Measurements from ENCODE around the gene MYH7.
"Not testable (repeated sequence)": the region's sequence is repeated elsewhere in the genome, so short reads cannot be mapped to it uniquely, and the experiment has no call there.

The MYH7 gene

GRCh38 chr14:23468704-23469126 is 33.3 kb upstream of the MYH7 start:
- no peaks in the 10 kb centered on the region for H3K27me3 ChIP-seq (ENCODE audit: insufficient read depth, low read length)
- peak overlapping the region; percentile 79 for H3K27ac ChIP-seq (ENCODE audit: low read depth, low read length)
- peak overlapping the region; percentile 100 for H2AFZ ChIP-seq (ENCODE audit: low read length, unreplicated experiment)
- H3K4me1 ChIP-seq (ENCODE audit: control insufficient read depth, insufficient read depth, low read length, unreplicated experiment) = peaks cover 7% of the 10 kb centered on the region
- peaks cover 11% of the 10 kb centered on the region; the same call in 1 of the 2 replicates for H3K36me3 ChIP-seq (ENCODE audit: insufficient read depth, low read length)
- peaks cover 20% of the 10 kb centered on the region for H3K79me2 ChIP-seq (ENCODE audit: control insufficient read depth, insufficient read depth, low read length, unreplicated experiment)
- peak overlapping the region; percentile 95 for H3K4me3 ChIP-seq (ENCODE audit: low read depth, low read length)

GRCh38 chr14:23465261-23465660 is 29.8 kb upstream of the MYH7 start:
- no peak overlapping the region for H3K4me3 ChIP-seq (ENCODE audit: low read depth, low read length)
- H3K27me3 ChIP-seq (ENCODE audit: insufficient read depth, low read length) = peaks cover 6% of the 10 kb centered on the region; the same call in 1 of the 2 replicates
- H3K36me3 ChIP-seq (ENCODE audit: insufficient read depth, low read length) = no peaks in the 10 kb centered on the region
- peaks cover 7% of the 10 kb centered on the region for H3K79me2 ChIP-seq (ENCODE audit: control insufficient read depth, insufficient read depth, low read length, unreplicated experiment)
- no peak overlapping the region for H3K27ac ChIP-seq (ENCODE audit: low read depth, low read length)
- H3K4me1 ChIP-seq (ENCODE audit: control insufficient read depth, insufficient read depth, low read length, unreplicated experiment) = peaks cover 1% of the 10 kb centered on the region
- H2AFZ ChIP-seq (ENCODE audit: low read length, unreplicated experiment) = no peak overlapping the region

- H3K79me2 ChIP-seq (ENCODE audit: control insufficient read depth, insufficient read depth, low read length, unreplicated experiment) = peaks cover 1% of the 10 kb centered on the region
- H3K27me3 ChIP-seq (ENCODE audit: insufficient read depth, low read length) = peaks cover 7% of the 10 kb centered on the region; the same call in 1 of the 2 replicates
- H2AFZ ChIP-seq (ENCODE audit: low read length, unreplicated experiment) = no peak overlapping the region
- H3K36me3 ChIP-seq (ENCODE audit: insufficient read depth, low read length) = no peaks in the 10 kb centered on the region
- H3K4me3 ChIP-seq (ENCODE audit: low read depth, low read length) = no peak overlapping the region
- H3K4me1 ChIP-seq (ENCODE audit: control insufficient read depth, insufficient read depth, low read length, unreplicated experiment) = no peaks in the 10 kb centered on the region
- H3K27ac ChIP-seq (ENCODE audit: low read depth, low read length) = no peak overlapping the region
Measured at GRCh38 chr14:23464700-23465099, 29.2 kb upstream of the MYH7 start.

GRCh38 chr14:23460960-23461359 is 25.5 kb upstream of the MYH7 start:
- no peaks in the 10 kb centered on the region for H3K36me3 ChIP-seq (ENCODE audit: insufficient read depth, low read length)
- no peaks in the 10 kb centered on the region for H3K4me1 ChIP-seq (ENCODE audit: control insufficient read depth, insufficient read depth, low read length, unreplicated experiment)
- H2AFZ ChIP-seq (ENCODE audit: low read length, unreplicated experiment) = no peak overlapping the region
- no peak overlapping the region for H3K27ac ChIP-seq (ENCODE audit: low read depth, low read length)
- H3K27me3 ChIP-seq (ENCODE audit: insufficient read depth, low read length) = peaks cover 30% of the 10 kb centered on the region
- no peak overlapping the region for H3K4me3 ChIP-seq (ENCODE audit: low read depth, low read length)
- H3K79me2 ChIP-seq (ENCODE audit: control insufficient read depth, insufficient read depth, low read length, unreplicated experiment) = no peaks in the 10 kb centered on the region

- Histone ChIP-seq H3K4me3 (ENCODE audit: low read depth, low read length) (no peak overlapping the region), H3K79me2 (ENCODE audit: control insufficient read depth, insufficient read depth, low read length, unreplicated experiment) (no peaks in the 10 kb centered on the region), H2AFZ (ENCODE audit: low read length, unreplicated experiment) (no peak overlapping the region), H3K36me3 (ENCODE audit: insufficient read depth, low read length) (no peaks in the 10 kb centered on the region), H3K4me1 (ENCODE audit: control insufficient read depth, insufficient read depth, low read length, unreplicated experiment) (no peaks in the 10 kb centered on the region), H3K27ac (ENCODE audit: low read depth, low read length) (no peak overlapping the region), H3K27me3 (ENCODE audit: insufficient read depth, low read length) (peaks cover 46% of the 10 kb centered on the region)
Measured at GRCh38 chr14:23457587-23458445, 22.4 kb upstream of the MYH7 start.

GRCh38 chr14:23456883-23457586 is 21.6 kb upstream of the MYH7 start:
- H3K79me2 ChIP-seq (ENCODE audit: control insufficient read depth, insufficient read depth, low read length, unreplicated experiment); H3K4me1 ChIP-seq (ENCODE audit: control insufficient read depth, insufficient read depth, low read length, unreplicated experiment); H3K36me3 ChIP-seq (ENCODE audit: insufficient read depth, low read length); H2AFZ ChIP-seq (ENCODE audit: low read length, unreplicated experiment); H3K27ac ChIP-seq (ENCODE audit: low read depth, low read length); H3K4me3 ChIP-seq (ENCODE audit: low read depth, low read length): not testable (repeated sequence)
- H3K27me3 ChIP-seq (ENCODE audit: insufficient read depth, low read length) = peaks cover 54% of the 10 kb centered on the region

GRCh38 chr14:23454445-23454856 is 19.0 kb upstream of the MYH7 start:
- H2AFZ ChIP-seq (ENCODE audit: low read length, unreplicated experiment) = no peak overlapping the region
- no peaks in the 10 kb centered on the region for H3K36me3 ChIP-seq (ENCODE audit: insufficient read depth, low read length)
- H3K4me1 ChIP-seq (ENCODE audit: control insufficient read depth, insufficient read depth, low read length, unreplicated experiment) = no peaks in the 10 kb centered on the region
- no peak overlapping the region for H3K27ac ChIP-seq (ENCODE audit: low read depth, low read length)
- no peaks in the 10 kb centered on the region for H3K79me2 ChIP-seq (ENCODE audit: control insufficient read depth, insufficient read depth, low read length, unreplicated experiment)
- no peak overlapping the region for H3K4me3 ChIP-seq (ENCODE audit: low read depth, low read length)
- H3K27me3 ChIP-seq (ENCODE audit: insufficient read depth, low read length) = peaks cover 69% of the 10 kb centered on the region

GRCh38 chr14:23452237-23452636 is 16.8 kb upstream of the MYH7 start:
- H3K4me3 ChIP-seq (ENCODE audit: low read depth, low read length) = no peak overlapping the region
- peaks cover 62% of the 10 kb centered on the region for H3K27me3 ChIP-seq (ENCODE audit: insufficient read depth, low read length)
- no peaks in the 10 kb centered on the region for H3K4me1 ChIP-seq (ENCODE audit: control insufficient read depth, insufficient read depth, low read length, unreplicated experiment)
- H2AFZ ChIP-seq (ENCODE audit: low read length, unreplicated experiment) = no peak overlapping the region
- no peaks in the 10 kb centered on the region for H3K36me3 ChIP-seq (ENCODE audit: insufficient read depth, low read length)
- no peak overlapping the region for H3K27ac ChIP-seq (ENCODE audit: low read depth, low read length)
- no peaks in the 10 kb centered on the region for H3K79me2 ChIP-seq (ENCODE audit: control insufficient read depth, insufficient read depth, low read length, unreplicated experiment)

- Histone ChIP-seq H3K79me2 (ENCODE audit: control insufficient read depth, insufficient read depth, low read length, unreplicated experiment) (no peaks in the 10 kb centered on the region), H3K36me3 (ENCODE audit: insufficient read depth, low read length) (no peaks in the 10 kb centered on the region), H2AFZ (ENCODE audit: low read length, unreplicated experiment) (no peak overlapping the region), H3K4me3 (ENCODE audit: low read depth, low read length) (no peak overlapping the region), H3K27me3 (ENCODE audit: insufficient read depth, low read length) (peaks cover 63% of the 10 kb centered on the region), H3K4me1 (ENCODE audit: control insufficient read depth, insufficient read depth, low read length, unreplicated experiment) (no peaks in the 10 kb centered on the region), H3K27ac (ENCODE audit: low read depth, low read length) (no peak overlapping the region)
Measured at GRCh38 chr14:23450379-23450778, 14.9 kb upstream of the MYH7 start.

GRCh38 chr14:23449314-23449713 is 13.9 kb upstream of the MYH7 start:
- Histone ChIP-seq H3K36me3 (ENCODE audit: insufficient read depth, low read length) (no peaks in the 10 kb centered on the region), H3K27ac (ENCODE audit: low read depth, low read length) (no peak overlapping the region), H2AFZ (ENCODE audit: low read length, unreplicated experiment) (no peak overlapping the region), H3K4me1 (ENCODE audit: control insufficient read depth, insufficient read depth, low read length, unreplicated experiment) (no peaks in the 10 kb centered on the region), H3K27me3 (ENCODE audit: insufficient read depth, low read length) (peaks cover 66% of the 10 kb centered on the region), H3K79me2 (ENCODE audit: control insufficient read depth, insufficient read depth, low read length, unreplicated experiment) (no peaks in the 10 kb centered on the region), H3K4me3 (ENCODE audit: low read depth, low read length) (no peak overlapping the region)
